ENCODE measurements around the gene NME4.

NME4 gene

GRCh38 chr16:440627-441026 is 43.6 kb downstream of the NME4 start:
- DNase-seq = no peak

GRCh38 chr16:441447-441846 is 44.4 kb downstream of the NME4 start:
- DNase-seq = no peak

- no peak for DNase-seq
These were observed 46.0 kb downstream of the NME4 start for GRCh38 chr16:442976-443375.

GRCh38 chr16:444027-444426 is 47.0 kb downstream of the NME4 start:
- DNase-seq = no peak

DNA sequence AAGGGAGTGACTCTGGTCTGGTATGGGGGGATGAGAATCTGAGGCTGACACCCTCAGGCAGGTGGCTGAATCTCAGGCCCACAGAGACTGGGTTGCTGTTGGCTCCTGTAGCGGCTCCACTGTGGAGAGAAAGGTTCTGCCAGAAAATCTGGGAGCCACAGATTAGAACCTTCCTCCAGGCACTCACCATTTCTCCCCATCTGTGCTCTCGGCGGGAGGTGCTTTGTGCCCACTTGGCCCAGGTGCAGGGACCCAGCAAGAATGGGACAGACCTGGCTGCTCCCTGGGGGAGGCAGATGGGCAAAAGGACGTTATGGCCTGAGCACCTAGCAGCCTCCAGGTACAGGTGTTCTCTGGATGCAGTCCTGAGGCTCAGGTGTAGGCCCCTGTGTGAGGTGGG is 48.6 kb downstream of the NME4 start:
- no peak for DNase-seq
